Inflammatory macrophage (primary cell): ENCODE data around the gene TEX2.
"Not testable (repeated sequence)": the region's sequence is repeated elsewhere in the genome, so short reads cannot be mapped to it uniquely, and the experiment has no call there.

Source experiments
- DNase-seq, 2 donors: peaks; one replicate each; pipeline ENCODE4 v3.0.0-alpha.2; 2020 to 2022

TEX2 gene

DNA sequence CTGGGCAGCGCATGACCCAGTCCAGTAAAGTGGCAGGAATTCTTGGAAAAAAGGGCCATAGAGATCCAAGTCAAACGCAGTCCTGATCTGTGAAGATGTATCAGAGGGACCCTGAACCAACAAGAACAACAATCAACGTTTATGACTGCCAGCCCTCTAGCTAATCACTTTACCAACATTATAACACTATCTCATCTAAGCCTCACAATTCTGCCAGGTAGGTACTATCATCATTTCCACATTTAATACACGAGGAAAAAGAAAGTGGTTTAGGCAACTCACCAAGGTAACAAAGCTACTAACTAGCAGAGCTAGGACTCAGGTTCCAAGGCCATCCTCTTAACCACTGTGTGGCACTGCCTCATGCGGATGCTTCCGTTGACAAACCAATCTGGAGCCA is 28.1 kb downstream of the TEX2 start:
- no peak for DNase-seq

- DNase-seq = no peak
Measured at GRCh38 chr17:64232466-64233262, 30.4 kb downstream of the TEX2 start.

DNA sequence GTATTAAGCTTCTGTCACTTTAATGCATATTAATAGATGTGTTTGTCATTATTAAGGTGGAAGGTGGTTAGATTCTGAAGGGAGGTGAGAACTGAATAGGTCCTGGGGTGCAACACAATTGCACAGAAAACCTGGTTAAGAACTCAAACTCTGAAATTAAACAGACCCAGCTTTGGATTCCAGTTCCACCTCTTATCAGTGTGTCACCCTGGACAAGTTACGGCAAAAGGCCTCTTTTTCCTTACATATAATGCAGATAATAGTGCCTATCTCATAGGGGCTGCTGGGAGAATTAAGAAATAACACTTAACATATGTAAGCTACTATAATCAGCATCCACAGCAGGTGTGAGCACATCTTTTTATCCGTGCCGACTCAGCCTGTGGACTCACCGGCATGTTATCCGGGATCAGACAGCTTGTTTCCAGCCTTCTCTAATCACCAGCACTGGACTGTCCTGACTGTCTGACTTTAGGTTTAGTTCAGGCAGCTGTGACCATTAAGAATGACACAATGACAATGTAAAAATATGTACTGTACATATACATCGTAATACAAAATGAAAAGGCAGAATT is 31.4 kb downstream of the TEX2 start:
- DNase-seq = no peak

GRCh38 chr17:64230791-64231408 is 32.2 kb downstream of the TEX2 start:
- DNase-seq = no peak

GRCh38 chr17:64229815-64230728 is 33.0 kb downstream of the TEX2 start:
- no peak for DNase-seq

- no peak for DNase-seq
Measured at GRCh38 chr17:64226132-64226531, 36.9 kb downstream of the TEX2 start.

DNA sequence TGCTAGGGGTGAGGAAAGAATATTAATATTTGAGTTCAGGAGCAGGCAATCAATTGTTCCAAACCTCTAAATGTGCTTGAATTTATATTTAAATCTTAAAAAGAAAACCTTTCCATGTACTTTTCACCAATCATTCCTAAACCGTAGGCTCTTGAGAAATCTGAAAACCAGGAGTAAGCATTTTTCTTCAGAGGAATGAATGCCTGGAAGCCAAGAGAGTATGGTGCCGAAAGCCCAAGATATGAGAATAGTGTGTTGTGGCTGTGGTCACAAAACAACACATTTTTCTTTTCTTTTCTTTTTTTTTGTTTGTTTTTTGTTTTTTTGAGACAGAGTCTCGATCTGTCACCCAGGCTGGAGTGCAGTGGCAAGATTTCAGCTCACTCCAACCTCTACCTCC is 37.6 kb downstream of the TEX2 start:
- DNase-seq = no peak

- no peak for DNase-seq
Measured at GRCh38 chr17:64223931-64224629, 39.0 kb downstream of the TEX2 start.

- DNase-seq = no peak
Measured at GRCh38 chr17:64223283-64223682, 39.8 kb downstream of the TEX2 start.

- DNase-seq = no peak
Measured at GRCh38 chr17:64221679-64222078, 41.4 kb downstream of the TEX2 start.

DNA sequence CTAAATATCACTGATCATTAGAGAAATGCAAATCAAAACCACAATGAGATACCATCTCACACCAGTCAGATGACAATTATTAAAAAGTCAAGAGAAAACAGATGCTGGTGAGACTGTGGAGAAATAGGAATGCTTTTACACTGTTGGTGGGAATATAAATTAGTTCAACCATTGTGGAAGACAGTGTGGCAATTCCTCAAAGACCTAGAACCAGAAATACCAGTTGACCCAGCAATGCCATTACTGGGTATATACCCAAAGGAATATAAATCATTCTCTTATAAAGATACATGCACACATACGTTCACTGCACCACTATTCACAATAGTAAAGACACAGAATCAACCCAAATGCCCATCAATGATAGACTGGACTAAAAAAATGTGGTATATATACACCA is 42.5 kb downstream of the TEX2 start:
- not testable (repeated sequence) for DNase-seq

GRCh38 chr17:64219571-64219970 is 43.5 kb downstream of the TEX2 start:
- no peak for DNase-seq

- peak; percentile 47 to 69 for DNase-seq
Measured at GRCh38 chr17:64218066-64218465, 45.0 kb downstream of the TEX2 start.

DNA sequence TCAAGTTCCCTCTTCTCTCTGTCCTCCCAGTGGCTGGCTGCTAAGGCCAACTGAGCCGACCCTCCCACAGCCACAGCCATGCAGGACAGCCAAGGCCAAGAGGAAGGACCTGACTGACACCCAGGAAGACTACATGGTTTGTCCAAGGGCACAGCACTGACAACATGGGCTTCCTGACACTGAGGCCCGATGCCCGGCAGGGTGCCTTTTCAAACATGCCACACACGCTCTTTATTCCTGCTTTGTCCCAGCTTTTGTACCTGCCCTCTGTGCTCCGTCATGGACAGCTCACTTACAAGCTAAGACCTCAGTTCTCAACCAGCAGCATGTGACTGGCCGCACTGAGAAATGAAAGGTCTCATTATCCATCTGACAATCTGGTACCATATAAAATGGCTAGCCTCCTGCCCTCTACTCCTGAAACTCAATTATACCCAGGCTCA is 45.8 kb downstream of the TEX2 start:
- peak; percentile 14 to 40 for DNase-seq

DNA sequence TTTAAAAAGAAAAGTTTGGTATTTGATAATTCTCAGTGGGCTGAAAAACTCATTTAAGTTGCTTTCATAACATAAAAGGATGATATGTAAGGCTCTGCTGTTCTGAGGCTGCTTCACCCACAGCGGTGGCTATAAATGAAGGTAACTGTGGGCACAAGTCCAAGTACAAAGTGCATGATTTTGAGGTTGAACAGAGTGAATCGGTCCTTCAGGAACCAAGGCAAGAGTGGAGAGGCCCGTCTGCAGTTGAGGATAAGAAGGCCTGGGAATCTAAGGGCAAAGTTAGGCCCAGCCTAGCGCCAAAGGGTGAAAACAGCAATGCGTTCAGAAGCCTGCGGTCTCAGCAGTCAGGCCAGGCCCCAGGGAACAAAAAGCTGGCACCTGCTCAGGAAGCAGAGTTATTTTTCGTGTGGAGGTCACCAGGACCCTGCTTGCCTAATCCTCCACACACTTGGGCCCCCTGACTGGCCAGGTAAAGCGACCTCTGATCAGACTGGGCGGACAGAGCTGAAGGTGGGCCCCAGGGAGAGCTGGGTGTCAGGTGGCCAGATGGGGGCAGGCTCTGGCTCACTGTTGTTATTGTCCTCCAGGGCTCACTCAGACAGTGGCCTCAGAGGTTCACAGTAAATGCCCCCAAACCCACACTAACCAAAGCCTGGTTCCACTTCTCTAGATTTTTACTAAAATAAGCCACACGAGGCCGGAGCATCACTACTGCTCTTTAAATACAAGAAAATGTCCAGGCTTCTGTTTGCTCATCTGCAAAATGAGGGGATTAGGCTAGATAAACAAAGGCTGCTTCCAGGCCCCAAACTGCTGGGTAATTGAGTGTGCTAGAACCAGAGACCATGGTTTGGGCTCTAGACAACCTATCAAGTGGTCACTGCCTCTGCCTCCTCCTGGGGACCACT is 46.5 kb downstream of the TEX2 start:
- no peak for DNase-seq

- DNase-seq = no peak
Measured at GRCh38 chr17:64216000-64216337, 47.1 kb downstream of the TEX2 start.

DNA sequence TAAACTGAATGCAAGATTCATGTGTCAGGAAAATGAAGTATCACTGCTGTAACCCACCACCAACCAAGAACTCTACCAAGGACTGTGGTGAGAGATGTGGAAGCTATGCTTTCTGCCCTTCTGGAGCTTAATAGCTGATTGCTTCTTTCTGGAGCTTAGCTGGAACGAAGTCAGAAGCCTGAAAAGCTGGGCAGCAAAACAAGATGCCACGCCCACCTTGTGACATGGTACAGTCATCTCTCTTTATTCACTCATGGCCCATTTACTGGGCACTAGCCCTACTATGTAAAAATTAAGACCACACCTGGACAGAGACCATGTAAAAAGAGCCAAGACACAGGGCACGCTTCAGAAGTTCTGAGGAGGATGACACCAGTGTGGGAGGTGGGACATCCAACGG is 48.1 kb downstream of the TEX2 start:
- DNase-seq = no peak

DNA sequence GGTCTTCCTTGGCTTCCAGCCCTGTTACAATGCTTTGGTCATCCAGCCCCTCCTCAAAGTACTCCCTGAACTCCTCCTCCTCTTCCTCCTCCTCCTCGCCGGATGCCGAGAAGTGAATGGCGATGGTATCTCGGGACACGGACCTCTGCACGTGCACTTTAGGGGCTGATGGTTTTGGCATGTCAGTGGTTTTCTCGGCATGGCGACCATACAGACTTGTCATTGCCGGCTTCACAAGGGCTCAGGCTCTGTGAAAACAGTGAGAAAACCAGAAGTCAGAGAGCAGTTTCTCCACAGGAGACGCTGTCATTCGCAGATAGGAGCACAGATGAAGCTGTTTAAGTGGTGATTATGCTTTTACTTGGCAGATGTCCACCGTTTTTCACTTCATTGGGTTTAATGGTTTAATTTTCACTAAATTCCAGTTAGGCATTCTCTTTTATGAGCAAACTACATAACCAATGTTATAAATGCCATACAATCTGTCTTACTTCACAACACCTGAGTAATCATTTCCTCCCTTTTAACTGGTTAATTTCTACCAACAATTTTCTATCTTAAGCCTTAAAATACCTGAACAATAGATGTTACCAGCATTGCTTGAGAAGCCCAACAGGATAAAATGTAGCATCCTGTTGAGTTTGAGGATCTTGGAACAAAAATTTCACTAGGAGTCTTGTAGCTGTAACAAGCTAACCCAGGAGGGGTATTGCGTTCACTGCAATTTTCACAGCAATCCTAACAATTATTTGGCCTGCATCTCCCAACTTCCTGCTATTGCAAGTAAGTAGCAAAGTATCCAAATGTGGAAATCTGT is 48.9 kb downstream of the TEX2 start:
- no peak for DNase-seq

DNA sequence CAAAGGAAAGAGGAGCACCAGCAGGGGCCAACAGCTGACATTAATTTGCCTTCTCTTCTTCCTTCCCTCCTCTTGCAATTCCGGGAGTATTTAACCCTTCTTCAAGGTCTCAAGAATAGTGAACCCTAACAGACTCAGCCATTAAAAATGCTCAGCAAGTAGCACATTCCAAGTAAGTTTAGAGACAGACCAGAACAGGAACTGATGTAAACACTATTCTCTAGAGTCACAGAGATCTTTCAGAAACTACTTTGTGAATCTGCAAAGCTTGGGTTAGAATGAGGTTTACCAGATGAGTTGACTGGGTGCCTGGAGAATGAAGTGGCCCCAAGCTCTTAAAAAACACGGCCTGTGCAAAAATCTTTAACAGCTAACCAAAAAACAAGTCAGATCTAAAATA is 50.9 kb downstream of the TEX2 start:
- DNase-seq = no peak

- no peak for DNase-seq
Measured at GRCh38 chr17:64209983-64210382, 53.1 kb downstream of the TEX2 start.
